ENCODE measurements around the gene CH25H. TPM values are rescaled to one million over a fixed set of nuclear protein-coding genes. Genes with fewer than 3 reads are reported as not detected.

The CH25H gene
- polyA plus RNA-seq, 1 donor (not counting 4 experiments of a cell fraction or from before 2014, with no cell fraction given): 0.37 TPM

- Histone ChIP-seq H3K79me2 (ENCODE audit: control insufficient read depth, insufficient read depth, low read length) (no peaks in the 10 kb centered on the region), H3K9me3 (ENCODE audit: control insufficient read depth, low read depth, low read length) (no peaks in the 10 kb centered on the region), H3K4me1 (ENCODE audit: control insufficient read depth, extremely low read depth, insufficient read depth, low read length) (peaks cover 8% of the 10 kb centered on the region), H3K9ac (ENCODE audit: control insufficient read depth, extremely low read depth, insufficient read depth, low read length) (no peak overlapping the region), H3K36me3 (ENCODE audit: control insufficient read depth in 2 of 2, extremely low read depth in 1 of 2, insufficient read depth in 2 of 2, low read length in 2 of 2) (no peaks in the 10 kb centered on the region), H3K27ac (ENCODE audit: control insufficient read depth, insufficient read depth, low read length) (no peak overlapping the region), H3K9me1 (ENCODE audit: control insufficient read depth, extremely low read depth, insufficient read depth, low read length) (no peaks in the 10 kb centered on the region), H3K27me3 (ENCODE audit: control insufficient read depth, extremely low read depth, insufficient read depth, low read length) (no peaks in the 10 kb centered on the region), H2AFZ (ENCODE audit: control insufficient read depth, low read length) (no peak overlapping the region), H4K20me1 (ENCODE audit: control insufficient read depth, extremely low read depth, insufficient read depth, low read length) (no peaks in the 10 kb centered on the region), H3K4me2 (ENCODE audit: control insufficient read depth, extremely low read depth, insufficient read depth, low read depth, low read length) (no peak overlapping the region), H3K4me3 (ENCODE audit: control insufficient read depth in 2 of 3, extremely low read depth in 1 of 3, insufficient read depth in 2 of 3, low read depth in 1 of 3, low read length in 3 of 3) (no peak overlapping the region)
- DNase-seq (ENCODE audit: low read depth, low spot score) (no peak), FAIRE-seq (no peak)
- TF ChIP-seq EZH2 (IDR thresholded peaks at IDR 0.05; ENCODE audit: low read length): no peak
- dilution Hi-C loops (cut with MboI; ENCODE audit: extremely low pct_ligation_motif_present, low sequenced_read_pairs): no loop called here
These were observed 46.8 kb downstream of the CH25H start for GRCh38 chr10:89160339-89160738.

DNA sequence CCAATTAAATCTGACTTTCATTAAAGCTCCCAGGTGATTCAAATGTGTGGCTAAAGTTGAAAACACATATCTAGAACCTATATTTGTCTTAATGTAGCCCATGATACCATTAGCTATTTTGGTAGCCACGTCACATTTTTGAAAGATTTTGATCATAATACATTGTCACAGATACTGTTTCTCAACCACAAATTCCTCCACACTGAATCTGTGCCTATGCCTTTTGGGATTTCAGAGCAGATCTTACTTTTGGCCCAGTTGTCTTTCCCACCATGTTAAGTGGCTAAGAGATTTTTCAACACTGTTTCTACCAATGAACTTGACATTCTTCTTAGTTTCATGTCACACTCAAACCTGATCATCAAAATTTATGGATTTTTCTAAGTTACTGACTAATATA is 47.4 kb downstream of the CH25H start:
- H3K4me3 ChIP-seq (ENCODE audit: control insufficient read depth in 2 of 3, extremely low read depth in 1 of 3, insufficient read depth in 2 of 3, low read depth in 1 of 3, low read length in 3 of 3): no peak overlapping the region
- H3K4me1 ChIP-seq (ENCODE audit: control insufficient read depth, extremely low read depth, insufficient read depth, low read length): peaks cover 8% of the 10 kb centered on the region
- no peak overlapping the region for H2AFZ ChIP-seq (ENCODE audit: control insufficient read depth, low read length)
- FAIRE-seq (no peak), DNase-seq (ENCODE audit: low read depth, low spot score) (no peak)
- H3K9me3 ChIP-seq (ENCODE audit: control insufficient read depth, low read depth, low read length): no peaks in the 10 kb centered on the region
- H4K20me1 ChIP-seq (ENCODE audit: control insufficient read depth, extremely low read depth, insufficient read depth, low read length): no peaks in the 10 kb centered on the region
- no peaks in the 10 kb centered on the region for H3K27me3 ChIP-seq (ENCODE audit: control insufficient read depth, extremely low read depth, insufficient read depth, low read length)
- dilution Hi-C loops (cut with MboI; ENCODE audit: extremely low pct_ligation_motif_present, low sequenced_read_pairs): no loop called here
- H3K9me1 ChIP-seq (ENCODE audit: control insufficient read depth, extremely low read depth, insufficient read depth, low read length): no peaks in the 10 kb centered on the region
- no peaks in the 10 kb centered on the region for H3K36me3 ChIP-seq (ENCODE audit: control insufficient read depth in 2 of 2, extremely low read depth in 1 of 2, insufficient read depth in 2 of 2, low read length in 2 of 2)
- no peak for TF ChIP-seq CTCF (optimal IDR thresholded peaks at IDR 0.05 in 1 of 3, IDR thresholded peaks at IDR 0.05 in 1 of 3, conservative IDR thresholded peaks at IDR 0.05 in 1 of 3; ENCODE audit: extremely low read depth in 1 of 3, insufficient read depth in 2 of 3, low read length in 3 of 3)
- H3K27ac ChIP-seq (ENCODE audit: control insufficient read depth, insufficient read depth, low read length): no peak overlapping the region
- H3K79me2 ChIP-seq (ENCODE audit: control insufficient read depth, insufficient read depth, low read length): no peaks in the 10 kb centered on the region
- H3K9ac ChIP-seq (ENCODE audit: control insufficient read depth, extremely low read depth, insufficient read depth, low read length): no peak overlapping the region
- no peak overlapping the region for H3K4me2 ChIP-seq (ENCODE audit: control insufficient read depth, extremely low read depth, insufficient read depth, low read depth, low read length)

DNA sequence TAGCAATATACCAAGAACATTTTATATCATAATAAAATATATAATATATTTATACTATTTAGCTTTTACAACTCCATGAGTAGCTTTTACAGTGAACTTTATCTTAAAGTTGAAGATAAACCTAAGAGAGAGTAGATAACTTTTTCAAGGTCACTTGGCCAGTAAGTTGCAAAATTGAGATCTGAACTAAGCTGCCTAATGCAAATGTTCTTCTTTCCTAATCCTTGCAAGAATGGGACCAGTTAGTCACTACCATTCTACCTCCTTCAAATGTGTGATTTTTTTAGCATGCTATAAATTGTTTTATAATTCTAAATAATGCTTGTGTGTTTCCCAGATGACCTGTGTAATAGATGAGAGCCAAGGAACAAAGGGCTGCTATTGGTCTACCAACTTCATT is 47.8 kb downstream of the CH25H start:
- Histone ChIP-seq H3K4me3 (ENCODE audit: control insufficient read depth in 2 of 3, extremely low read depth in 1 of 3, insufficient read depth in 2 of 3, low read depth in 1 of 3, low read length in 3 of 3) (no peak overlapping the region), H3K4me2 (ENCODE audit: control insufficient read depth, extremely low read depth, insufficient read depth, low read depth, low read length) (no peak overlapping the region)
- FAIRE-seq: no peak

More for the DNA sequence above, 47.8 kb downstream of the CH25H start:
- TF ChIP-seq CTCF (optimal IDR thresholded peaks at IDR 0.05 in 1 of 3, IDR thresholded peaks at IDR 0.05 in 1 of 3, conservative IDR thresholded peaks at IDR 0.05 in 1 of 3; ENCODE audit: extremely low read depth in 1 of 3, insufficient read depth in 2 of 3, low read length in 3 of 3): no peak
- no peak for TF ChIP-seq EZH2 (IDR thresholded peaks at IDR 0.05; ENCODE audit: low read length)
- Histone ChIP-seq H3K27ac (ENCODE audit: control insufficient read depth, insufficient read depth, low read length) (no peak overlapping the region), H3K9me3 (ENCODE audit: control insufficient read depth, low read depth, low read length) (no peaks in the 10 kb centered on the region), H3K27me3 (ENCODE audit: control insufficient read depth, extremely low read depth, insufficient read depth, low read length) (no peaks in the 10 kb centered on the region), H3K36me3 (ENCODE audit: control insufficient read depth in 2 of 2, extremely low read depth in 1 of 2, insufficient read depth in 2 of 2, low read length in 2 of 2) (no peaks in the 10 kb centered on the region), H3K9ac (ENCODE audit: control insufficient read depth, extremely low read depth, insufficient read depth, low read length) (no peak overlapping the region), H3K4me1 (ENCODE audit: control insufficient read depth, extremely low read depth, insufficient read depth, low read length) (peaks cover 8% of the 10 kb centered on the region), H2AFZ (ENCODE audit: control insufficient read depth, low read length) (no peak overlapping the region), H4K20me1 (ENCODE audit: control insufficient read depth, extremely low read depth, insufficient read depth, low read length) (no peaks in the 10 kb centered on the region), H3K79me2 (ENCODE audit: control insufficient read depth, insufficient read depth, low read length) (no peaks in the 10 kb centered on the region), H3K9me1 (ENCODE audit: control insufficient read depth, extremely low read depth, insufficient read depth, low read length) (no peaks in the 10 kb centered on the region)
- DNase-seq (ENCODE audit: low read depth, low spot score): no peak
- dilution Hi-C loops (cut with MboI; ENCODE audit: extremely low pct_ligation_motif_present, low sequenced_read_pairs): no loop called here
